ENCODE measurements around the gene CTU2.
"Not testable (repeated sequence)": the region's sequence is repeated elsewhere in the genome, so short reads cannot be mapped to it uniquely, and the experiment has no call there.

CTU2 gene

GRCh38 chr16:88706229-88706964, at the start of gene CTU2, which contains the start of gene RNF166:
Gene CTU2, plus strand, starts transcription at chr16:88706503. Its CDS starts 28 bp downstream, at chr16:88706531.
Gene RNF166, minus strand, starts transcription at chr16:88706408. Its CDS starts 83 bp downstream, at chr16:88706325.
- DNase-seq: peak; percentile 69

DNA sequence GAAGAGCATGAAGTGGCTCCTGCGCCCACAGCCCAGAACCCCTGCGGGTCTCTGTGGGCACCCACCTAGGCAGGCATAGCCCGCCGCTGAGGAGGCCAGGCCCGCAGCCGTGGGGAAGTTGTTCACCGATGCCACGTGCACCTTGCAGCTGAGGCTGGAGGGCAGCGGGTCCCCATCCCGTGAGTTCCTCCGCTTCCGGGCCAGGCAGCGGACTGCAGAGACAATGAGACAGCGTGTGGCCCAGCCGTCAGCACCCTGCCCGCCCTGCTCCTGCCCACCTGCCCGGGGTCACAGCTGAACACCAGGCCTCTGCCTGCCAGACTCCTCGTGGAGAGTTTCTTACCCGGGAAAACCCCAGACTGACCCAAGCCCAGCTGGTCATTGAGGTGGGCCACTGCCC, 48.9 kb upstream of the CTU2 start:
- DNase-seq: no peak

GRCh38 chr16:88658714-88659113, 47.6 kb upstream of the CTU2 start:
- no peak for DNase-seq

DNA sequence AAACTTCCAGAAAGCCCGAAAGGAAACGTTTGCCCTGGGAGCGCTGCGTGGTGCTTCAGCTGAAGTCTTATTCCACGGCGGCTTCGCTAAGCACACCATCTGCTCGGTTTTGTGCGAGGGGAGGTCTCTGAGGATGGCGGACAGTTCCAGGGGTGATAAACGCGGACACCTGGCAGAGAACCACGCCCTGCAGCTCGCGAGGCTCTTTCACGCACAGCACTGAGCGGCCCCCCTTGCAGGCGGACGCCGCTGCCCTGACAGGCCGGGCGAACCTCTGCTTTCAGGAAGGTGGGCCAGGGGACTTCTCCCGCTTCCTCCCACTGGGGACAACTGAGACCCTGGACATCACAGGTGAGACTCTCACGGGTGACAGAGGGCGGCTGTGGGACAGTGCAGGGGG, 47.1 kb upstream of the CTU2 start:
- no peak for DNase-seq

DNA sequence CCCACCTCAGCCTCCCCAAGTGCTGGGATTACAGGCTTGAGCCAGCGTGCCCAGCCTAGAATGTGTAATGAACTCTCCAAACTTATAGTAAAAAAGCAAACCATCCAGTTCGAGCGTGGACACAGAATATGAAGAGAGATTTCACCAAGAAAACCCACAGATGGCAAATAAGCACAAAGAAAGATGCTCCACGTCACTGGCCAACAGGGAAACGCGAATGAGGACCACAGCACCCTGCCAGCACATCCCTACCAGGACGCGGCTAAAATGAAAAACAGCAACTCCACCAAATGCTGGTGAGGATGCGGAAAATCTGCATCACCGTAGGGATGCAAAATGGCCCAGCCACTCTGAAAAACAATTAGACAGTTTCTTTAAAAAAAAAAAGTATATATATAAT, 44.8 kb upstream of the CTU2 start:
- DNase-seq: no peak

DNA sequence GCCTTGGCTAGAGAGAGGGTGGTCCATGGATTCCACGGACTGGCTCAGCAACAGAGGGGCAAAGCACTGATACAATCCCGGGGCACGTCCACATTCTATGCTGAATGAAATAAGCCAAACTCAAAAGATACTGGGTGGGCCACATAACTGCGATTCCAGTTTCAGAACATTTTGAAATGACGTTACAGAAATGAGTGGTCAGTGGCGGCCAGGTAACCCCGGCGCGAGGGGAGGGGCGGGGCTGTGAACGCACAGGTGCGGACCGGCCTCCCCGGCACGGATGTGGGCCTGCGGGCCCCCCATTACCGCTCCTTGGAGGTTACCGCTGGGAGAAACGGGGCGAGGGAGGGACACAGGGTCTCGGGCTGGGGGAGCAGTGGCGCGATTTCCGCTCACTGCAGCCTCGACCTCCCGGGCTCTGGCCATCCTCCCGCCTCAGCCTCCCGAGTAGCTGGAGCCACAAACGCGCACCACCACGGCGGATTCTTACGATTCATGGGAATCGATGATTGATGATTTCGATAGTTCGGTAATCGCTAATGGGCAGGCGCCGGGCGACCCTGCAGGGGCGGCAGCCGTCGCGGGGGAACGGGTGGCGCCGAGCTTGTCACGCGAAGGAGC, 44.0 kb upstream of the CTU2 start:
- no peak for DNase-seq

GRCh38 chr16:88662843-88663606, 43.3 kb upstream of the CTU2 start, which contains the start of gene MVD:
Gene MVD, minus strand, starts transcription at chr16:88663091. Its CDS starts 11 bp downstream, at chr16:88663080.
- DNase-seq: peak; percentile 83

DNA sequence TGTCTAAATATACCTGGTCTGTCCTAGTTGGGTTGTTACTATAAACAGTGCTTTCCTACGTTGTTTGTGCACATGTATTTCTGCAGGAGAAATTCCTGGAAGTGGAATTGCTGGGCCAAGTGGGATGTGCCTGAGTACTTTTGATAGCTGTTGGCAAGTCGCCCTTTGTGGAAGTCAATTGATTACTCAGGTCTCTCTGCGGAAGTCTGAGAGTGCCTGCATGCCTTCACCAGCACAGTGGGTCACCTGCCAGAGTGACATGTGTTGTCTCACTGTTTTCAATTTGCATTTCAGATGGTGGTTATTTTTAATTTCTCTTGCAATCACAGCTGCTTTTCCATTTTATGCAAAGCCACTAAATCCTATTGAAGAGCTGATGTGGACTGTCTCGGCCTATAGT, 41.2 kb upstream of the CTU2 start:
- DNase-seq: no peak

DNA sequence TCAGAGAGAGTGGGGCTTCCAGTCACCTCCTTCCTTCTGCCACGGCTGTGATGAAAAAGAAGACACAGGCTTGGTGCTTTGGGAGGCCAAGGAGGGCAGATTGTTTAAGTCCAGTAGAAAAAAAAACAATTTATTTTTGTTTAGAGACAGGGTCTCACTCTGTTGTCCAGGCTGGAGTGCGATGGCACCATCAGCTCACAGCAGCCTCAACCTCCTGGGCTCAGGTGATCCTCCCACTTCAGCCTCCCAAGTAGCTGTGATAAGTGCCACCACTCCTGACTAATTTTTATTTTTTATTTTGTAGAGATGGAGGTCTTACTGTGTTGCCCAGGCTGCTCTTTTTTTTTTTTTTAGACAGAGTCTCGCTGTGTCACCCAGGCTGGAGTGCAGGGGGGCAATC, 40.7 kb upstream of the CTU2 start:
- DNase-seq: no peak

DNA sequence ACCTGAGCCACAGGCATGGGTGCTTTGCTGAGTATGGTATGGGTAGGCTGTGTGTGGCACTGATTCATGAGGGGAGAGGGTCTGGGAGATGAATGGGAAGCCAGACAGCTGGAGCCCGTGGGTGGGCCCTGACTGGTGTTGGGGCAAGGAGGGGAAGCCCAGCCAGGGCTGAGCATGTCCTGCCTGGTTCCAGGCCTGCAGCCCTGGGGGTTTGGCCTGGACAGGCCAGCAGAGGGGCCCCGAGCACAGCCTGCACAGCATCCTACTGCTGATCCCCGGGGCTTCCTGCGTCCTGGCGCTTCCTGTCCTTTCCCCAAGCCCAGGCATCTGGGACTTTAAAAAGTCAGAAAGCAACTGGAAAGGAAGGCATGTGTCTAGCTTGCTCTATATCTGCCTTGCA, 38.8 kb upstream of the CTU2 start:
- DNase-seq: no peak

GRCh38 chr16:88669493-88669892, 36.8 kb upstream of the CTU2 start:
- DNase-seq: not testable (repeated sequence)

- no peak for DNase-seq
Measured at GRCh38 chr16:88669980-88670379, 36.3 kb upstream of the CTU2 start.

GRCh38 chr16:88671806-88672205, 34.5 kb upstream of the CTU2 start:
- no peak for DNase-seq

- no peak for DNase-seq
Measured at GRCh38 chr16:88672776-88673175, 33.5 kb upstream of the CTU2 start.

DNA sequence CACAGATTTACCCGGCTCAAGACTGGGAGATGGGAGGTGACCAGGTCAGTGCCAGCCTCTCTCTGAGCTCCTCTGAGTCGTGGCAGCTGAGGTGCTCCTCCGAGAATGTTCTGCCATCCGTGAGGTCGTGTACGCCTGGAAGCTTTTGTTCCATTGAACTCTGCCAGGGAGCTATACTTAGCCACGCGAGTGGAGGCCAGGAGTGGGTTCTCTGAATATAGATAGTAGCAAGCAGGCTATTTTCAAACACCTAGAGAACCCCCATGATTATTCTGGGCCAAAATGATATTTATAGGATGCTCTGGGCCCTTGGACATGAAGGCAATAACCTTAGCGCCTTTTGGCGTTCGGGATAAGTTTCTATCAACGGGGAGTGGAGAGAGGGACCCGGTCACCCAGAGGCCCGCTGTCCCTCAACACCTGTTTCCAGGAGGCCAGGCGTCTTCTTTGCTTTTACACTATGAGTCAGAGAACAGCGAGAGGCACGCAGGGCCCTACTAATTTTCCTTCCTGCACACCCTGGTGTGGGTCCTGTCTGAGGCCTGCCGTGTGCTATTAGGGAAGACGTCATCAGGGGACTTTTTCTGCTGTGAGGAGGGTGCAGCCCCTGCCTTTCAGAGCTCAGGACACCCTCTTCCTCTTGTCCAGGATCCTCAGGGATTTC, 32.5 kb upstream of the CTU2 start:
- no peak for DNase-seq

- no peak for DNase-seq
Measured at GRCh38 chr16:88676502-88677242, 29.6 kb upstream of the CTU2 start.

GRCh38 chr16:88677721-88678120, 28.6 kb upstream of the CTU2 start:
- no peak for DNase-seq

GRCh38 chr16:88678224-88678979, 27.9 kb upstream of the CTU2 start:
- DNase-seq: no peak

GRCh38 chr16:88680554-88681083, 25.7 kb upstream of the CTU2 start:
- no peak for DNase-seq

DNA sequence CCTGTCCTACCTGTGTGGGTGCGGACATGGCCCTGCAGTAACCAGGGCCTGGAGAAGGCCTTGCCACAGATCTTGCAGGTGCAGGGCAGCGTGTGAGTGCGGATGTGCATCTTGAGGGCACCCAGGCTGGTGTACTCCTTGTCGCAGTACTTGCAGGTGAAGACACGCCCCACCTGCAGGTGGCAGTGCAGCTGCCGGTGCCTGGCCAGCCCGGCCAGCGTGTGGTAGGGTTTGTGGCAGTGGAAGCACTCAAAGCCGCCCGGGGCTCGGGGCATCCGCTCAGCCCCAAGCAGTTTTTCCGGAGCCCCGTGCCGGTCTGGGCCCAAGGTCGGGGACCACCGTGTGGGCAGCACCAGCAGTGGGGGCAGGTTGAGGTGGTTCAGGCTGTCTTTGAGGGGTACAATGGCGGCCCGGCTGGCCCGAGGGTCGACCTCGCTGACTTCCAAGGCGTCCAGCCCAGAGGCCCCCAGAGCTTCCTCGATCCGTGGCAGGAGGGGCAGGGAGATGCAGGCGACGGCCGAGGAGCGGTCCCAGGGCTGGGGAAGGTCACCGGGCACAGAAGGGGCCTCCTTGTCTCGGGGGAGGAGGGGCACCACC, 25.1 kb upstream of the CTU2 start:
- DNase-seq: no peak

Data from cortex of kidney (tissue), 1 donor.